HG02678 (cell line): ENCODE measurements around the gene SERPINA9.

Source experiments
- ATAC-seq: cut with Tn5 transposase; IDR thresholded peaks from one replicate; pipeline ENCODE4 v1.9.1; 2021; ENCODE audit warnings: mild to moderate bottlenecking, moderate library complexity; ENCODE audit not compliant: unreplicated experiment

The SERPINA9 gene

DNA sequence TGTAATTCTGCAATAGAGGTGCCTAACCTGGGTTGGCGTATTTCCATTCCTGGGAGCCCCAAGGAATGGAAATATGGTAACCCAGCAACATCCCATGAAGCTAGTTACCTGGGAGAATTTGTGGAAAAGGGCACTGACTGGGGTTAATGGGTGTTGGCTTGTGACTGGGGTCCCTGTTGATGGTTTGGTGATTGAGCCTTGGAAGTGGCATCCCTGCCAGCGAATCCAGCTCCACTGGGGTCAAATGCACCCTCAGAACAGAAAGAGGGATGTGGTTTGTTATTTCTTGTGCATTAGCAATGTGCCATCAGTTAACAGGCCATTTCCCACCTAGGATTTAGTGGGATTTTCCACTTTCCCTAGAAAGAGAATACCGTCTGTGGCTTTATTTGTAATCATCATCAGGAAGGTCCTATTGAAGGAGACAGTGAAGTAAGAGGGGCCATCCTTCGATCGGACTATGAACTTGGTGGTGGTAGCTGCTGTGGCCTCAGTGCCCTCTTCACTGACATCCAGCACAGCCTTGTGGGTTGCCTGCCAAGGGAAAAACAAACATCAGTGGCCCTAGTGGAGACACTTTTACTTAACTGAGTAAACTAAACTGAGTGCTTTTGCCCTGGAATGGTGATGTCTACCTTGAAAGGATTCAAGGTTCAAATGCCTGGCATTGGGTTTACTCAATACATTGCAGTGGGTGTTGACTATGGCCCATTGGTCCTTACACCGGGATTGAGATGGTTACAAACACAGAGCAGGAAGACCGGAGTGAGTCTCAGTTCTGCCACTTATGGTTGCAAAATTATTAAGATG, 13.0 kb downstream of the SERPINA9 start:
- no peak for ATAC-seq

DNA sequence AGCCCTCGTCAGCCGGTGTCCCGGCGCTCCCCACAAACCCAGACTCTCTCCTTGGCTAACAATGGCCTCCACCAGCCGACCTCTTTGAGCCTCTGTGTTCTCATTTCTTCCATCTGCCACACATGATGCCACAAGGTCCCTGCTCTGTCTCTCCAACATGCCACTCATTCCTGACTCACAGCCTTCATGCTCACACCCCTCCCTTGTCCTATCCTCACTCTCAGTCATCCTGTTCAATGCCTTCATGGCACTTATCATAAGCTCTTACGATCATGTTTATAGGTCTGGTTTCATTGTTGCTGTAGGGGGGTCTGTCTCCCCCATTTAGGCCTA, 13.8 kb downstream of the SERPINA9 start:
- no peak for ATAC-seq

DNA sequence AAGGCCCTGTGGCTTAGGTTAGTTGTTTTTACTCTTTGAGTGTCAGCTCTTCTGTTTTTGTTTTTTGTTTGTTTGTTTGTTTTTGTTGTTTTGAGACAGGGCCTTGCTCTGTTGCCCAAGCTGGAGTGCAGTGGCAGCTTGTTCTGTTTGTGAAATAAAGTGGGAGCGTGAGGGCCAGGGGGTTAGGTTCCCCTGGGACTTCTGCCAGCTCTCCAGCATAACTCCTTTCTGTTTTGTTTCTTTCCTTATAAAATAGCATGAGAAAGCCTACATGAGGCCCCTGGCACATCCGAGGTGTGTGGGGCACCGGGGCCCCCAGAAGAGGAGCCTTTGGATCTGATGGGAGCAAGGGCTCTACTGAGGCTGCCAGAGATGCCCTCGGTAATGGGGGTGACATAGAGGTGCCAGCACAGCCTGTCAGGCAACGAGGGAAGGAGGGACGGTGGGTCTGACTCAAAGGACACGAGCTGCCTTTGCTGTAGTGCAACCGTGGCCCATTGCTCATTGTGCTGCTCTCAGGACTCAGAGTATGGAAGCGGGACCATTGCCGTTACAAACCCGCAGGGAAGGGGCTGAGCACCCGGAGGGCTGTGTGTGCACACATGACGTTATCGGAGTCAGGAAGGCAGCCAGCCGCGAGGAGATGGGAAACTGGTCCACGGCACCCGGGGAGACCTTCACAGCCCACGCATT, 14.3 kb downstream of the SERPINA9 start:
- no peak for ATAC-seq

- ATAC-seq: peak; percentile 53
Observed at GRCh38 chr14:94460631-94461416, 15.2 kb downstream of the SERPINA9 start.

- ATAC-seq: no peak
Observed at GRCh38 chr14:94458558-94459205, 17.3 kb downstream of the SERPINA9 start.

DNA sequence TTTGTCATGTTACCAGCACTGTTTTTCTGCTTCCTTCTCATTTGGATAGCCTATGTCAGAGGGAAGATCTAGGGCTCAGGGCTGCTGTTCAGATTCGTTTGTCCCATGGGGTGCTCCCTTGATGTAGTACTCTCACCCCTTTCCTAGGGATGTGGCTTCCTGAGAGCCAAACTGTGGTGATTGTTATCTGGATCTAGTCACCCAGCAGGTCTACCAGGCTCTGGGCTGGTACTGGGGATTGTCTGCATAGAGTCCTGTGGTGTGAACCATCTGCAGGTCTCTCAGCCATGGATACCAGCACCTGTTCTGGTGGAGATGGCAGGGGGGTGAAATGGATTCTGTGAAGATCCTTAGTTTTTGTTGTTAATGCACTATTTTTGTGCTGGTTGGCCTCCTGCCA, 17.9 kb downstream of the SERPINA9 start:
- ATAC-seq: no peak

DNA sequence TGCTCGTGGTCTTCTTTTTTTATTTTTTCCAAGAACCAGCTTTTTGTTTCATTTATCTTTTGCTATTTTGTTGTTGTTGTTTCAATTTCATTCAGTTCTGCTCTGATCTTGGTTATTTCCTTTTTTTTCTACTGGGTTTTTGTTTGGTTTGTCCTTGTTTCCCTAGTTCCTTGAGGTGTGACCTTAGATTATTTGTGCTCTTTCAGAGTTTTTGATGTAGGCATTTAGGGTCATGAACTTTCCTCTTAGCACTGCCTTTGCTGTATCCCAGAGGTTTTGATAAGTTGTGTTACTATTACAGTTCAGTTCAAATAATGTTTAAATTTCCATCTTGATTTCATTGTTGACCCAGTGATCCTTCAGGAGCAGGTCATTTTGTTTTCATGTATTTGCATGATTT, 20.1 kb downstream of the SERPINA9 start:
- ATAC-seq: no peak

GRCh38 chr14:94451826-94452225, 24.2 kb downstream of the SERPINA9 start:
- ATAC-seq: no peak

GRCh38 chr14:94451091-94451771, 24.8 kb downstream of the SERPINA9 start:
- no peak for ATAC-seq

- ATAC-seq: no peak
Observed at GRCh38 chr14:94450722-94451090, 25.3 kb downstream of the SERPINA9 start.

- no peak for ATAC-seq
Observed at GRCh38 chr14:94449930-94450329, 26.1 kb downstream of the SERPINA9 start.

- ATAC-seq: no peak
Observed at GRCh38 chr14:94448071-94448808, 27.8 kb downstream of the SERPINA9 start.

DNA sequence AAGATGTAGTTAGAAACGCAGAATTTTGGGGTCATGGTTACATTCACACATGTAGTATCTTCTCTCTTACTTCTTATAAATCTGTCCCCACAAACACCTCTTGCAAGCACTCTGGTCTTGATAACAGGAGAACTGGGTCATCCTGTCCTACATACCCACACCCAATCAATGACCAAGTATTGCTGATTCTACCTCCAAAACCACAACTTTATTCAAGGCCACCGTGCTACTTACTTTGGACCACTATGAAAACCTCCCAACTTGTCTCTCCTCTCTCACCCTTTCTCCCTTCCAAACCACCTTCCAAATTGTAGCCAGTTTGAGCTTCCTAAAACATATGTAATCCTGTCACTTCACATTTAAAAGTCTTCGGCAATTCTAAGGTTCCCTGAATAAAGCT, 28.8 kb downstream of the SERPINA9 start:
- no peak for ATAC-seq

DNA sequence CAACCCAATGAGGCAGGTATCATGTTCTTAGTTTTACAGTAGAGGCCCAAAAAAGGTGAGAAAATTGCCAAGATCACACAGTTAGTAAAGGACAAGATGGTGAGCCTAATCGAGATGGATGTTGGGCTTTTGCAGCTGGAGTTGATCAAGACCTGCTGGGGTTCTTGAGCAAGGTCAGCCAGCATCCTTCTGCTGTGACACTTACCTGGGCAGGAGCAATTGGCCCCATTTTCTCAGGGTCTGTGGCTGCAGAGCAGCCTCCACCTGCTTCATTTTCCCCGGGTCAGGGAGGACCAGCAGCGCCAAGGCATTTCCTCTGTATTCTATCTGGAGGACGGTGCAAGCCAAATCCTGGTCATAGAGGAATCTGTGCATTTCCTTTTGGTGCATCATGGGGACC, 29.9 kb downstream of the SERPINA9 start:
- no peak for ATAC-seq

GRCh38 chr14:94445003-94445402, 31.0 kb downstream of the SERPINA9 start:
- ATAC-seq: no peak

GRCh38 chr14:94441531-94442205, 34.3 kb downstream of the SERPINA9 start:
- no peak for ATAC-seq

DNA sequence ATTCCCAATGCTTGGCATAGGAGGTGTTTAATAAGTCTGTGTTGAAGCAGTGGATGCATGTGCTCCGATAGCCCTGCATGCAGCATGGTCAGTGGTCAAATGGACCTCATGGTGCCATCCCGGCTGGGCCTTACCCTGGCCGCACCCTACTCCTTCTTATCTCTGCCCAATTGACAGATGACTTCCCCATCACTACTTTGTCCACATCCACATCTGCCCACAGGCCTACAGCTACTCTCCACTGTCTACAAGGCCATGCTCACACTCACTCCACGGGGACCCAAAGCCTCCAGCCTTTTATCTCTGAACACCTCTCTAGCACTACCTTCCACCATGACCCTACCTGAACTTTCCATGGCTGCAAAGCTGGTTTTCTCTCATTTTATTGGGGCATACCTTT, 34.9 kb downstream of the SERPINA9 start:
- no peak for ATAC-seq

DNA sequence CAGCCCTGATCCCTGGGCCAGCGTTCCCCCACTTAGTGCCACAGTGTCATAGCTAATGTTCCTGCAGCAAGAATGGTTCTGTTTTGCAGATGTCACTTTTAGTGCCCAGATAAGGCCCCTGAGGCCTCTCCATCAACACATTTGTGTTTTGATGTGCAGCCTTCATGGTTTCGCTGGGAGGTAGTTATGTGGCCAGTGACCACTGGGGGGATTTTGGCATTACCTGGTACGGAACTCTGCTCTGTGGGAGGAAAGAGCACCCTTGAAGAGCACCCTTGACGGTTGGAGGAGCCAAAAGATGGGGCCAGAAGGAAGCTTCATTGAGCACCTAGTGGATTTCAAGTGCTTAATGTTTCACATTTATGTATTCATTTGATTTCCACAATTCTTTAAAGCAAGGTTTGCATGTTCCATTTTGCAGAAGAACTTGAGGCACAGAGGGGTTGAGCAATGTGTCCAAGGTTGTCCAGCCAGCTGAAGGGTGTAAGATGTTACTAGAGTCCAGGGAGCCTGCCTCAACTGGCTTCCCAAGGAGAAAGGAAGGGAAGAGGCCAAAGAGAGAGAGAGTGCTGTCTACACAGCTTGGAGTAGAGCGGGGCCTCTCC, 36.4 kb downstream of the SERPINA9 start:
- ATAC-seq: no peak

GRCh38 chr14:94428610-94429009, 47.4 kb downstream of the SERPINA9 start:
- ATAC-seq: no peak
